Measurements from ENCODE around the gene TBL1X. TPM values are rescaled to one million over a fixed set of nuclear protein-coding genes. Genes with fewer than 3 reads are reported as not detected.

Gene TBL1X
- total and polyA plus RNA-seq, 8 donors, result 4.7 to 53.1 (median 9.5) TPM

DNA sequence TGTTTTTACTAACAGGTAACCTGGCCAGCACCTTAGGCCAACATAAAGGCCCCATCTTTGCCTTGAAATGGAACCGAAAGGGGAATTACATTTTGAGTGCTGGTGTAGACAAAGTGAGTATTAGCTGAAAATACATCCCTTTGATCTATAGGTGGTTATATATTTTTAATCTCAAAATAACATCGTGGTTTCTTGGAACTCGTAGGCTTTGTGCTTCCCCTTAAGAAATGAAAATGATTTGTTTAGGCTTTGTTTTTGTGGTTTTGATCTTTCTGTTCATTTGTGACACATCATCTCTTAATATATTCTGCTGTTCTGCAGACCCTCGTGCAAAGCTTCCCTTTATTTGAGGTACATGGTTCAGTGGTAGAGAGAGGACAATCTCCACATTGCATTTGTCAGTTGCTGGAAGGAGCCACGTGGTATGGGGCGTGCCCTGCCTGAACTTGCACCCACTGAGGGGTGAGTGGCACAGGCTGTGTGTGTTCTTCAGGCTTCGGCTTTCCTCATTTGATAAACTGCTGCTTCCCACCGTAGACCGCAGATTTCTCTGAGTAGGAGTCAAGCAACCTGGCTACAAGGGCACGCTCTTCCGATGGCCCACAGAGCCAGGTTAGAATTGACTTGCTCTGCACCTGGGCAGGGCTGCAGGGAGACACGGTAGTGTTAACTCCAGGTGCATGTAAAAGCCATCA lies 228.6 kb downstream of the TBL1X start:
- no peak for TF ChIP-seq POLR2AphosphoS5 (IDR thresholded peaks at IDR 0.05)
- TF ChIP-seq EP300 (IDR thresholded peaks at IDR 0.05), result no peak
- no peak for TF ChIP-seq POLR2A (IDR thresholded peaks at IDR 0.05)
- TF ChIP-seq, protein P1, sequence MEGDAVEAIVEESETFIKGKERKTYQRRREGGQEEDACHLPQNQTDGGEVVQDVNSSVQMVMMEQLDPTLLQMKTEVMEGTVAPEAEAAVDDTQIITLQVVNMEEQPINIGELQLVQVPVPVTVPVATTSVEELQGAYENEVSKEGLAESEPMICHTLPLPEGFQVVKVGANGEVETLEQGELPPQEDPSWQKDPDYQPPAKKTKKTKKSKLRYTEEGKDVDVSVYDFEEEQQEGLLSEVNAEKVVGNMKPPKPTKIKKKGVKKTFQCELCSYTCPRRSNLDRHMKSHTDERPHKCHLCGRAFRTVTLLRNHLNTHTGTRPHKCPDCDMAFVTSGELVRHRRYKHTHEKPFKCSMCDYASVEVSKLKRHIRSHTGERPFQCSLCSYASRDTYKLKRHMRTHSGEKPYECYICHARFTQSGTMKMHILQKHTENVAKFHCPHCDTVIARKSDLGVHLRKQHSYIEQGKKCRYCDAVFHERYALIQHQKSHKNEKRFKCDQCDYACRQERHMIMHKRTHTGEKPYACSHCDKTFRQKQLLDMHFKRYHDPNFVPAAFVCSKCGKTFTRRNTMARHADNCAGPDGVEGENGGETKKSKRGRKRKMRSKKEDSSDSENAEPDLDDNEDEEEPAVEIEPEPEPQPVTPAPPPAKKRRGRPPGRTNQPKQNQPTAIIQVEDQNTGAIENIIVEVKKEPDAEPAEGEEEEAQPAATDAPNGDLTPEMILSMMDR (IDR thresholded peaks at IDR 0.05), result no peak
- no peak for DNase-seq
- H3K9me3 ChIP-seq, result no peaks in the 10 kb centered on the region
- H3K4me1 ChIP-seq, result no peaks in the 10 kb centered on the region
- H3K4me3 ChIP-seq, result no peak overlapping the region
- intact Hi-C loops (cut with DNase I; ENCODE audit: low total_unique reads), result no loop called here
- peaks cover 0 to 61% (median 59%) of the 10 kb centered on the region in 4 donors for H3K36me3 ChIP-seq
- WGBS, 5 donors, result 81 to 89% (median 88%) methylated on average over 12 of the region's 12 CpGs
- no peaks in the 10 kb centered on the region for H3K27me3 ChIP-seq
- H3K27ac ChIP-seq, result no peak overlapping the region

GRCh38 chrX:9698576-9698975 lies 233.7 kb downstream of the TBL1X start:
- Histone ChIP-seq H3K4me3 (no peak overlapping the region), H3K9me3 (no peaks in the 10 kb centered on the region), H3K36me3 (peaks cover 0 to 47% (median 34%) of the 10 kb centered on the region in 4 donors), H3K27ac (no peak overlapping the region), H3K27me3 (no peaks in the 10 kb centered on the region), H3K4me1 (no peaks in the 10 kb centered on the region)
- no peak for DNase-seq
- 89 to 97% (median 95%) methylated on average over 4 to 12 of the region's 12 CpGs for whole genome bisulfite sequencing, 5 donors
- TF ChIP-seq POLR2AphosphoS5 (IDR thresholded peaks at IDR 0.05) (no peak), POLR2A (IDR thresholded peaks at IDR 0.05) (no peak), EP300 (IDR thresholded peaks at IDR 0.05) (no peak)
- TF ChIP-seq, protein P1 (IDR thresholded peaks at IDR 0.05), result no peak
- intact Hi-C loops (cut with DNase I; ENCODE audit: low total_unique reads), result no loop called here

- no peak for TF ChIP-seq POLR2A (IDR thresholded peaks at IDR 0.05)
- no peak for DNase-seq
- Histone ChIP-seq H3K4me1 (no peaks in the 10 kb centered on the region), H3K4me3 (no peak overlapping the region), H3K27ac (no peak overlapping the region), H3K9me3 (peaks cover 0 to 9% (median 4%) of the 10 kb centered on the region in 4 donors), H3K36me3 (peaks cover 0 to 51% (median 31%) of the 10 kb centered on the region in 4 donors), H3K27me3 (no peaks in the 10 kb centered on the region)
- 77 to 94% (median 86%) methylated on average over 14 to 15 of the region's 15 CpGs for WGBS, 5 donors
- intact Hi-C loops (cut with DNase I; ENCODE audit: low total_unique reads), result no loop called here
These were observed 235.7 kb downstream of the TBL1X start for GRCh38 chrX:9700555-9700954.

- 85 to 98% (median 97%) methylated on average over 12 of the region's 12 CpGs for WGBS, 5 donors
- Histone ChIP-seq H3K36me3 (peaks cover 0 to 57% (median 35%) of the 10 kb centered on the region in 4 donors), H3K27ac (no peak overlapping the region), H3K27me3 (no peaks in the 10 kb centered on the region), H3K4me3 (no peak overlapping the region), H3K9me3 (peaks cover 0 to 9% (median 4%) of the 10 kb centered on the region in 4 donors), H3K4me1 (no peaks in the 10 kb centered on the region)
- TF ChIP-seq, protein P1 (IDR thresholded peaks at IDR 0.05), result no peak
- TF ChIP-seq POLR2AphosphoS5 (IDR thresholded peaks at IDR 0.05), result no peak
- TF ChIP-seq POLR2A (IDR thresholded peaks at IDR 0.05), result no peak
- TF ChIP-seq EP300 (IDR thresholded peaks at IDR 0.05), result no peak
- DNase-seq, result no peak
- intact Hi-C loops (cut with DNase I; ENCODE audit: low total_unique reads), result no loop called here
These were observed 236.9 kb downstream of the TBL1X start for GRCh38 chrX:9701790-9702189.

DNA sequence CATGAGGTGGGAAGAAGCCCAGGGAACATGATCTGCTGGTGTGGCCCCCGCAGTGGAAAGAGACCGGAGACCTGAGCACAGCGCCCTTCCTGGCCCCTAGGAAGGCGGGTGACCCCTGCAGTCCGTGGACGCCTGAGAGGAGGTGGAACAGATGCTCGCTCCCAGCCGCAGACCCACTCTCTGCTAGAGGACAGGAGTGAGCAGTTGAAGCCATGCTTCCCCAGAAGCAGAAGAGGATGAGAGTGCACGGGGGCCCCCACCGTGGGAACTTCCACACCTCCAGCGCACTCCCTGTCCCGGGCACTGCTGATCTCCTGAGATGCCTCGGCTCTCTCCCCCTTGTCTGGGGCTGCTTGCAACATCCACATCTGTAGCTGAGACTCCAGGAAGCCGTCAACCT lies 238.5 kb downstream of the TBL1X start:
- intact Hi-C loops (cut with DNase I; ENCODE audit: low total_unique reads), result no loop called here
- Histone ChIP-seq H3K9me3 (peaks cover 0 to 9% (median 4%) of the 10 kb centered on the region in 4 donors), H3K27ac (no peak overlapping the region), H3K27me3 (no peaks in the 10 kb centered on the region), H3K36me3 (peaks cover 0 to 44% (median 24%) of the 10 kb centered on the region in 4 donors), H3K4me1 (no peaks in the 10 kb centered on the region), H3K4me3 (no peak overlapping the region)
- DNase-seq, result no peak
- WGBS, 5 donors, result 84 to 100% (median 95%) methylated on average over 5 to 14 of the region's 14 CpGs
- no peak for TF ChIP-seq EP300 (IDR thresholded peaks at IDR 0.05)
- TF ChIP-seq, protein P1 (IDR thresholded peaks at IDR 0.05), result no peak
- TF ChIP-seq POLR2A (IDR thresholded peaks at IDR 0.05), result no peak
- no peak for TF ChIP-seq POLR2AphosphoS5 (IDR thresholded peaks at IDR 0.05)

All from stomach (tissue), 9 donors.